Dermis blood vessel endothelial cell (primary cell): ENCODE results near the gene B3GLCT. TPM values are rescaled to one million over a fixed set of nuclear protein-coding genes. Genes with fewer than 3 reads are reported as not detected.
A peak's percentile ranks its signal among the peaks of the same experiment; 100 is the strongest.
"Not testable (repeated sequence)": the region's sequence is repeated elsewhere in the genome, so short reads cannot be mapped to it uniquely, and the experiment has no call there.

Experiments used
- DNase-seq: peaks from one replicate; pipeline ENCODE4 v3.0.0; 2010
- total RNA-seq: library from RNA; depleted of rRNA; stranded (reverse); fragments of >200 nt; gene quantifications from 2 replicates; pipeline ENCODE4 v1.2.3, GENCODE V29; 2014

Gene B3GLCT
- total RNA-seq: 20.4 and 23.3 TPM in 2 replicates

DNA sequence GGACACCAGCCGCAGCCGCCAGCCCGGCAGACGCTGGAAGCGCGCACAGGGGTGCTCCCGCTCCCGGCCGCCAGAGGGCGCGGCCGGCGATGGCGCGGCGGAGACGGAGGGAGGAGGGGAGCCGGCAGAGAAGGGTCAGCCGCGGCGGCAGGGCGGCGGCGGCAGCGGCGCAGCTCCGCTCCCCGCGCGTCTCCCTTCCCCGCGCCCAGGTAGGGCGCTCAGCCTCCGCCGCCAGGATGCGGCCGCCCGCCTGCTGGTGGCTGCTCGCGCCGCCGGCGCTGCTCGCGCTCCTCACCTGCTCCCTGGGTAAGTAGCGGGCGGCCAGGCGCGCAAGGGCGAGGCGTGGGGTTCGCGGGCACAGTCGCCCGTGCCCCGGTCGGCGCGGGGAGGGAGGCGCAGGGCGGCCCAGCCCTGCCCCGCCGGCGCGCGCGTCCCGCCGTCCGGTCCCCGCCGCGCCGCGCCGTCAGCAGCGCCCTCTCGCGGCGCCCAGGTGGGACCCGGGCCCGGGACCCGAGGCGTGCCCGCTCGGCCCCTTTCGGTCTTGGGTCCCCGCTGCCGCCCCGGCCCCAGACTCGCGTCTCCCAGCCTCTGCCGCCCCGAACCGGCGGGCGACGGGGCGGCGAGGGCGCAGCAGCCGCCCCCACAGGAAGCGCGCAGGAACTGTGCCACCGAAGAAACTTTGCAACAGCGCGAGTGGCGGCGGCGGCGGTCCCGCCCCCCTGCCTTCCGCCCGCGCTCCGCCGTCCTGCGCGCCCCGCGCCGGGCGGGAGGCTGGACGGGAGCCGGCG lies at the start of gene B3GLCT:
B3GLCT (plus strand) TSS at position 127 of the 788 bp plus-strand sequence; CDS start at position 237, 110 bp downstream.
- DNase-seq: peak; percentile 86

DNA sequence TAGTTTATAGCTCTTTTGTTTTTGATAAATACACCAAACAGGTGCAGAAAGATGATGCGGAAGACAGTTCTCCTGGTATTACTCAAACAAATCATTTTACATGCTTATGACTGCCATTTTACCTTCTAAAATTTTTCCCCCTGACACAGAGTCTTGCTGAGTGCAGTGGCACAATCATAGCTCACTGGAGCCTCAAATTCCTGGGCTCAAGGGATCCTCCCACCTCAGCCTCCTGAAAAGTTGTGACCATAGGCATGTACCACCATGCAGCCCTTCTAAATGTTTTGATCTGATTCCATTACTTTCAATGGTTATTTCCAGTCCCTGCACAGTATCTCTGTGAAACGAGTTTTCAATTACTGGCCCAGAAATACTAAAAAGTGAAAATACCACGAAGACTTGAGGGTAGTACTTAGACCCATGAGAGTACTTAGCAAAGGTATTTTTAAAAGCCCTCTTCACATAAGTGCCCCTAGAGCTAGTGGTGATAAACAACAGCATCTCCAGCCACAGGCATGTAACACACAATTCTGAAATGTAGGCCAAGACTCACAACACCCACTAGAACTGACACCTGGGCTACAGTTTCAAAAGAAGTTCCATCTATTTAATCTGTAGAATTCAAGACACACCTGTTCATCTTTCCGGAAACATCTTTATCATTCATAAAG lies 49.3 kb upstream of the B3GLCT start:
- no peak for DNase-seq

DNA sequence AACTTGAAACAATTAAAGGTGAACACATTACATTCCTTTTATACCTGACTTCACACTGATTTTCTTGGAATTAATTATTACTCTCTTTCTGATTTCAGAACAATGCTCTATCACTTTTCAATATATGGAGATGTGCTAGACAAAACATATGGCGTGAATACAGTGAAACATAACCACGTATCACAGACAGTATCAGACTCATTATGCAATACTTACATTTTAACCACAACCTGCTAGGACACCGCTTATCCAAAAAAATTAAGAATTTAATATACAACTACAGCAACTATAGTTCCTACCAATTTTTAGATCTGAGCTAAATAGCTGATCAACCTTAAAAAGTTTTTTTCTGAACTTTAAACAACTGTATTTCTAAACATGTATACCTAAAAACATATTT lies 47.9 kb upstream of the B3GLCT start:
- DNase-seq: no peak

DNA sequence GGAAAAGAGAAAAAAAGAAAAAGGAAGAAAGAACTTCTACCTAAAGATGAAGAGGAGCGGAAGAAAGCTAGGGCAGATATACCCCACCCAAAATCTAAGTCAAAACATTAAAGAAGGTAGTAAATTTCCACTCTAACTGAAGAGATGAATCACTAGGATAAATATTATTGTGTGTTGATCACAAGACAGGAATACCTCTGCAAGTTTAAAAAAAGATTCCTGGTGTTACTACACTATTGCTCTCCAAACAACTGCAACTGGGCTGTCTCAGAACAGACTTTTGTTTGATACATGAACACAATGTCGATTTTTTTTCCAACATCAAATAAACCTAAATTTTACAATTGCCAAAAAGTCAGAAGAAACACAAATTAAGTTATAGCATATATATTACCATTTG lies 44.8 kb upstream of the B3GLCT start:
- peak; percentile 18 for DNase-seq

DNA sequence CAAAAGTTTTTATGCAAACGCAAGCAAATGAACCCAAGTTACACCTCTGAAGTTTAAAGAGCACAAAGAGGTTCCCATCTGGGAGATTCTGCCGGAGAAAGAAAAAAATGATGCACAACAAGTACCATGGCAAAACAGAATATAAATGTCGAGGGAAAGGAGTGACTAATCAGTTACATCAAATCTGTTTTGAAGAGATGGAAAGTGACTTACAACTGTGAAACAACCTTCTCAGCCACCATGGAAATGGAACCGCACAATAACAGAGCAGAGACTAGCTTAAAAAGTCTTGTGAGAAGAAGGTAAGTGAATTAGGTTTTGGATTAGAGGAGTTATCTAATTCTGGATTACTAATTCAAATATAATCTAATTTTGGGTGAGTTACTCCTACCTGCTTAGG lies 40.5 kb upstream of the B3GLCT start:
- no peak for DNase-seq

DNA sequence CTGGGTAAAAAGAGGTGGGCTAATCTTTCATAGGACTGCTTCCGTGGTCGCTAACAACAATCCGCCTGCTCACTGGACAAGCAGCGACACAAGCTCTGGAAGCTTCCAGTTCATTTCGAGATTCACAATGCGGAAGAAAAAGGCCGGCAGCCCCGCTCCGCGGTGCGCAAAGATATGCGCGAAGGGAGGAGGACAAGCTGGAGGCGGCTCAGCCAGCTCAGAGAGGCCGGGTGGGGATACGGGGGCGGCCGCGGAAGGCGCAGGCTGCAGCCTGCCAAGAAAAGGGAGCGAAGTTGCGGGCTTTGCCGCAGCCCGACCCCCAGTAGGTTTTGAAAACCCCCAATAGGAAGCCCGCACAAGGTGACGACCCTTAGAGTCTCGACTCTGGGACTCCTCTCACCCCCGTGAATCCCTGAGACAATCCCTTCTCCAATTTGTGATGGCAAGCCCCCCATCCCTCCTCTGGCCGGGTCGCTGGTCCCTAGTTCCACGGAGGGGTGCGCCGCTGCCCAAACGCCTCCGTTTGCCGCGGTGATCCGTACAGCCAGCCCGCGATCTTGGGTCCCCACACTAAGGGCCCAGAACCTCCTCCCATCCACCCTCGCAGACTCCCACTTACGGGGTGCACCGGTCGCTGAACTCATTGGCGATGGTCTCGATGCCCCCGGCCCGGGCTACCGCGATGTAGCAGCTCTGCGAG lies 38.8 kb upstream of the B3GLCT start:
- DNase-seq: peak; percentile 80

DNA sequence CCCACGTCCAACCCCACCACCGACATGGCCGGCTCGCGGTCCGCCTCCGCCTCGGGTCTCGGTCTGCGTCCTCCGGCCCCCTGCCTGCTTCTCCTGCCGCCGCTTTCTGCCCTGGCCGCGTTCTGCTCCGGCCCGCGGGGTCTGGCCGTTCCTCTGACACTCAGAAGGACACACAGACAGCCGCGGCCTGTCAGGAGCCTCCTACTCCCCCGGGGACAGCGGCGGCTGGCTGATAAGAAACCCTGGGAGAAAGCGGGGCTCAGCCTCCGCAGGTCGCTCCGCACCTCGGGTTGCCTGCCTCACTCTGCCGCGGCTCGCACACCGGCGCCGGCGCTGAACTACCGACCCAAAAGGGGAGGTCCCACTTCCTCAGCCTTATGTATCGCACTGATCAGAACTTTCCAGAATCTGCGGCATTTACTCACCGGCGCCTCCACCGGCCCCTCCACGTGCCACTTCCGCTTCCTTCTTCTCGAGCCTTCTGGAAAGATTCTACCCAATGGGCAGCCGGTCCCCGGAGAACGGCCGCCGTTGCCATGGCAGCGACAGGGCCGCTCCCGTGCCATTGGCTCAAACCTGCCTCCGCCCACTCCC lies 38.1 kb upstream of the B3GLCT start, which contains the start of gene HSPH1:
HSPH1 (minus strand) TSS at position 348 of the 594 bp plus-strand sequence; CDS start at position 26, 322 bp downstream.
- DNase-seq: peak; percentile 99

DNA sequence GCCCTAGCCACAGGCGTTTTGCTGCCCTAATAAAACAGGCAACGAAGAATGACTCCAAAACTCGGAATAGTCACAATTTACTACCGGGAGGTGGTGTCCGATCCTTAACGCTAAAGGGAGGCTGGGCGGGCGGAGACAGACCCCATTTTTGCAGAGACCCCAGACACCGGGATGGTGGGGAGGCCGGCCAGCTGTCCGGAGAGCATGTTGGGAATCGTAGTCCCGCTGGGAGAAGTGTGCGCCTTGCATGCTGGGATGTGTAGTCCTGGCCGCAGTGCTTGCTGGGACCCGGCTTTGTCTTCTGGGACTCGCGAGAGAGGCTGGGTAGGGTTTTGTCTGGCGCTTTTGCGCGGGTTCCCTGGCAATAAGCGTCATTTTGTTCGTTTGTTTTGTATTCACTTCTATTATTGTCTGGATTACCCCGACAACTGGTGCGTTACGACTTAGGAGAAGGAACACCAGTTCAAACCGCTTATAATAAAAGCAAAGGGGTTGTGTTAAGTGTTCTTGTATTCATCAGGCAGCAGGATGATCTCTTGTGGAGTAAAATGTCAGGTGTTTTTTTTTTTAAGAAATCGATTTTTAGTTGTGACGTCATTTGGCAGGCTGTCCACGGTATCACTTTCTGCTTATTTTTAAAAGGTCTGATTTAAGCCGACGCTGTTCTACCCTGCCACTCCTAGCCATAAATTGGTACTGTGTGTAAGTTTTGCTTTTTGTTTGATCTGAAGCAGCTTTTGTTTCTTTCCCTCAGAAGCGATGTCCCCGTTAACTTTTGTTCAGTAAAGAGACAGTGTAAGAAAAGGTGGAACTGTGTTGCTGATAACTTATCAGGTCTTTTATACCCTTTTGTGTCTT lies 37.4 kb upstream of the B3GLCT start:
- DNase-seq: peak; percentile 99

DNA sequence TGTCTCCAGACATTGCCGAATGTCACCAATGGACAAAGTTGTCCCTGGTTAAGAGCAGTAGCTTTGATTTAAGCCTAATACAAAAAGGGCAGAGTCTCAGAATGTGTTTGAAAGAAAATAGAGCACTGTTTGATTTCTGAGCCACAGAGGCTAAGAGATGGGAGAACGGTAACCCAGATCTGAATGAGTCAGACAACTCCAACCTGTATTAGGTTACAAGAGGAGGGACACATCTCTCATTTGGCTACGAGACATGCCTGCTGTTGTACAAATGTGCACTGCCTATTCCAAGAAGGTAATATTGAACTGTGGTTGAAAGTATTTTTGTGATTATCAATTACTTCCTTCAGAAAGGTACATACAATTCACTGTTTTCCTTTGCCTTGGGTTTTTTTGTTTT lies 33.2 kb upstream of the B3GLCT start:
- no peak for DNase-seq

DNA sequence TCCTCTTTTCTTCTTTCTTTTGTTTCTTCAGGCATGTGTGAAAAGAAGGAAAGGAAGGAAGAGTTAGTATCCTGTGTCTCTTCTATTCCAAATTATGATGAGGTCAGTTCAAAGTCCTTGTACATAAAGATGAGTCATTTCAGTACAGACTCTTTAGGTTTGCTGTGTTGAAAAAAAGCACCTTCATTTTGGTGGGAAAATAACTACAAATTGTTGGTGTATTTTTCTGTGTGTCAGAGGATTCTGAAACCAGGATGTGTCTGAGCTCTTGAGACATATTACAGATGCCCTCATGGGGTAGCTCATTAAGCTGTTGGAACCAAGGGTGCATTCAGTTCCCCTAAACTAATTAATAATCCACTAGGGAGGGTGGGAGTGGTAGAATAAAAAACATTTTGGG lies 32.3 kb upstream of the B3GLCT start:
- DNase-seq: no peak

DNA sequence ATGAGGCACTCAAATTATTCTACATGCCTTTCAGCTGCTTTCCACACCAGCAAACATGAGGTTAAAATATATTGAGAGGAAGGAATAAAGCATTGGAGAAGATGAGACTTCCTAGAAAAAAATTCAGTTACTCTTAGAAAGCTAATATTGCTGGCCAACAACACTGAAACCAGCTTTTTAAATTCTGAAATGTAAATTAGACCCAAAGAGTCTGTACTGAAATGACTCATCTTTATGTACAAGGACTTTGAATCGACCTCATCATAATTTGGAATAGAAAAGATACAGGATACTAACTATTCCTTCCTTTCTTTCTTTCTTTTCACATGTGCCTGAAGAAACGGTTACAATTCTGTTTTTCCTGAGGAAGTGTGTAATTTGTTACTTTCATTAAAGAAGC lies 31.6 kb upstream of the B3GLCT start:
- DNase-seq: no peak

DNA sequence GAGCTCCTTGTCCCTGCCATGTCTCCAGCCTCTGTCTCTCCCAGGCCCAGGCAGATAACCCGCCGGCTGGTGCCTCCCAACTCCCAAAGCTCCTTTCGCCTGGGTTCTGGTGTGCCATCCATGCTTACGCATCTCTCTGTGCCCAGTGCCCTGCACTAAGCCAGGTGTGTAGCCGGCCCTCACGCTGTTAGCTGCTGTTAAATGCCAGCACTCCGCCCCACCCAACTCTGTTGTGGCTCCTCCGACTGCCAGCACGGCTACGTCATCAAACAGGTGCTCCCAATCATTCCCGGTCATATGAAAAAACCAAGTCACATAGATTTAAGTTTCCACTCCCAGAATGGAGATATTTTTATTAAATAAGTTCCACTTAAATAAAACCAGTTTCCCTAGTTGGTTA lies 31.0 kb upstream of the B3GLCT start:
- no peak for DNase-seq

DNA sequence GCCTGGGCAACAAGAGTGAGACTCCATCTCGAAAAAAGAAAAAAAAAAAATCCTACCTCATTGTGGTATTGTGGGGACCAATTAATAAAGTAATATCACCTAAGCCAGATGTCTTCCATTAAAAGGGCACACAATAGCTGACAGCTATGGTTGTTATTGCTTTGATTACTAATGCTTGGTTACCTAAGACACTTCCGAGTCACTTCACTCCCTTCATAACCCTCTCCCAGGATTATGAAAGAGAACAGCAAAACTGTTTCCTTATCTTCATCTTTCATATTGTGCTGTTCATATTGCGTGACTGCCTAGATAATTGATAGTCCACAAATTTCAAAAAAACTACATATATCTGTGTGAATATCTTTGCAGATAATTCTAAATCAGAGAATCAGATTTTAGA lies 27.8 kb upstream of the B3GLCT start:
- DNase-seq: peak; percentile 42

DNA sequence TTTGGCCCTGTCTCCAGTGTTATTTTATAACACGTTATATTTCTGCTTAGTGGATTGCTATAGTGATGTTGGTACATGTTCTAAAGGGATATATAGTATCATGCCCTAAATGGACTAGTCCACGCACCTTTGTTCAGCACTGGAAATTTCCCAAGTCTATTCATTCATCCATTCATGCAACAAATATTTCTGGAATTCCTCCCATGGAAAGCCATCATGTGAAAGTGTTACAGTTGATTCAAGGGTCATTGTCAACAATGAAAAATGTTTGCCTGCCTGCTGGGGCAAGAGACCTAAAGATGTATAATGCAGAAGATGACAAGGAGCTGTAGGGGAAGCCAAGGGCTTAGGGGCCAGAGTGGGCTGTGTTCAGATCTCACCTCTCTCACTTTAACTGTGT lies 27.2 kb upstream of the B3GLCT start:
- DNase-seq: peak; percentile 69

DNA sequence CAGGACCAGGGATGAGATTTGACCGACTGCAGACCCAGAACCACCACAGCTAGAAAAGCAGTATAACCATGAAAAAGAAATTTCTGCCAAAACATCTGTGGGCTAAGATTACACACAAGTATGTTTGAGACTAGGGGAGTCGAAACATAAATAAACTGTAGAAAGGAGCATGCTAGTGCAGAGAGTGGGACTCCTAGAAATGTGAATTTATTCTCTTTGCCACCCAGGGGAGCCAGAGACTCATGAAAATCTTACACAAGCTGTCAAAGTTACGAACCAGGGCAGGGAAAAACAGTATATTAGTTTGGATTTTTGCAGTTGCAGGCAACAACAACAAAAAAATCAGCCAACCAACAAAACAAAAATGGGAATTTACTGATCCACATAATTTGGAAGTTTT lies 25.8 kb upstream of the B3GLCT start:
- DNase-seq: no peak

DNA sequence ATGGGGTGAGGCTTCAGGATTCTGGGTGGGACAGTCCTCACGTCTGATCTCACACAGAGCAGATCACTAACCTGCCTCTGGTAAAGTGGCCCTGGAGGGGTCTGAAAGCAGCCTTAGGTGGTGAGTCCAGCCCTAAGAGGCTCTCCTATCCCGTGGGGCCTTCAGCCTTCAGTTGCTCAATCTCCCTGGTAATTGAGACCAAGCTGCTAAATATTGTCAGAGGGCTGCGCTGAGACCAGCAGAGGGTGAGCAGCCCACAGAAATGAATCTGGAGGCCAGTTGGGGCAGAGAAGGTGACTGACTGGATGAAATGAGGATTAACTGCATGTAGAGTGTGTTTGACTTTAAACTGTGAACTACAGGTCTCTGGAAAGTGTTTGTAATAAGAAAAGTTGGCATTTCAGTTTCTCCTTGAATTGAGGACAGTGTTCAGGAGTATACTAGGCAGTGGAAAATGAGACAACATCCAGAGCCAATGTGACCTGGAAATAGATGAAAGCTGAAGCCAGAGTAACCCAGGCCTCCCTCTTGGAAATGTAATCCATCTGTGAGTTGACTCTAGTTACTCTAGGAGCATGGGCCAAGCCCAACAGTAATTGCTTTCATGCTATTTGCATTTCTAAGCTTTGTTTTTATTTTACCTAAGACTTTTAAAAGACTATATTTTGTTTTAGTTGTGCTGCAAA lies 23.8 kb upstream of the B3GLCT start:
- DNase-seq: no peak

DNA sequence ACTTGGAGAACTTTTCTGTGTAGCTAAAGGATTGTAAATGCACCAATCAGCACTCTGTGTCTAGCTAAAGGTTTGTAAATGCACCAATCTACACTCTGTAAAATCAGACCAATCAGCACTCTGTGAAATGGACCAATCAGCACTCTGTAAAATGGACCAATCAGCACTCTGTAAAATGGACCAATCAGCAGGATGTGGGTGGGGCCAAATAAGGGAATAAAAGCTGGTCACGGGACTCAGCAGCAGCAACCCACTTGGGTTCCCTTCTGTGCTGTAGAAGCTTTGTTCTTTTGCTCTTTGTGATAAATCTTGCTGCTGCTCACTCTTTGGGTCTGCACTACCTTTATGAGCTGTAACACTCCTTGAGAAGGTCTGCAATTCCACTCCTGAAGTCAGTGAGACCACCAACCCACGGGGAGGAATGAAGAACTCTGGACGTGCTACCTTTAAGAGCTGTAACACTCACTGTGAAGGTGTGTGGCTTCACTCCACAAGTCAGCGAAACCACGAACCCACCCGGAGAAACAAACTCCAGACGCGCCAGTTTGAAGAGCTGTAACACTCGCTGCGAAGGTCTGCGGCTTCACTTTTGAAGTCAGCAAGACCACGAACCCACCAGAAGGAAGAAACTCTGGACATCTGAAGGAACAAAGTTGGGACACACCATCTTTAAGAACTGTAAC lies 21.8 kb upstream of the B3GLCT start:
- not testable (repeated sequence) for DNase-seq

DNA sequence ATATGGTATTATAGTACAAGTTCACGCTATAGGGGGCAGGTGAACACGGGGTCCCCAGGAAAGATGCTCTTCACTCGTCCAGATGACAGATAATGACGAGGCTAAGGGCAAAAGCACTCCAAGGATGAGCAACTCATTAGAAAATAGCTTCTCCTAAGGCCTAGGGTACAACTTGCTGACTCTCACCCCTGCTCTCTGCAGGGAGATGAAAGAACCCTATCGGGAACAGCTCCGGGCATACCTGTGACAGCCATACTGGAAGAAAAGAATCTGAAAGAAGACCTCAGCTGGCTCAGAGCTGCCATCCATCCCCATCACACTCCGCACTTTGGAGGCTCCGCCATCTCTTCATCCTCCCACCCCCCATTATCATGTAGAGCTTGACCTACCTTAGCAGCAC lies 20.5 kb upstream of the B3GLCT start:
- no peak for DNase-seq

DNA sequence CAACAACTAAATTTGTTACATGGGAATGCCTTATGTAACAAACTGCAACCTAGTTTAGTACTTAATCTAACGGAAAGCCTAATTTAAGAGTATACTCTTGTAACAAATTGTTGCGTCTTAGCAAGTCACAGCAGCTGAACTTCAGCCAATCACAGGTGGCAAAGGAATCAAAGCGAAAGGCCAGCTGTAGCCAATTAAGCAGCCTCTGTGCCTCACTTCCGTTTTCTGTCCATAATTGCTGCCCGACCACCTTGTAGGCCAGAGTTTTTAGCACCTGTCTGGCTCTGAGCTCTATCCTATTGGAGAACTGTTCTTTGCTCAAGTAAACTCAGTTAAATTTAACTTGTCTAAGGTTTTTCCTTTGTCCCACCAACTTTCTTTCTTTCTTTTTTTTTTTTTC lies 20.0 kb upstream of the B3GLCT start:
- no peak for DNase-seq

DNA sequence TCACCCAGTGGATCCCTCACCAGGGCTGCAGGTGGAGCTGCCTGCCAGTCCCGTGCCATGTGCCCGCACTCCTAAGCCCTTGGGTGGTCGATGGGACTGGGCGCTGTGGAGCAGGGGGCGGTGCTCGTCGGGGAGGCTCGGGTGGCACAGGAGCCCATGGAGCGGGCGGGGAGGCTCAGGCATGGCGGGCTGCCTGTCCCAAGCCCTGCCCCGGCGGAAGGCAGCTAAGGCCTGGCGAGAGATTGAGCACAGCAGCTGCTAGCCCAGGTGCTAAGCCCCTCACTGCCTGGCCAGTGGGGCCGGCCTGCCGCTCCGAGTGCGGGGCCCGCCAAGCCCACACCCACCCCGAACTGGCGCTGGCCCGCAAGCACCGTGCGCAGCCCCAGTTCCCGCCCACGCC lies 16.8 kb upstream of the B3GLCT start:
- no peak for DNase-seq

DNA sequence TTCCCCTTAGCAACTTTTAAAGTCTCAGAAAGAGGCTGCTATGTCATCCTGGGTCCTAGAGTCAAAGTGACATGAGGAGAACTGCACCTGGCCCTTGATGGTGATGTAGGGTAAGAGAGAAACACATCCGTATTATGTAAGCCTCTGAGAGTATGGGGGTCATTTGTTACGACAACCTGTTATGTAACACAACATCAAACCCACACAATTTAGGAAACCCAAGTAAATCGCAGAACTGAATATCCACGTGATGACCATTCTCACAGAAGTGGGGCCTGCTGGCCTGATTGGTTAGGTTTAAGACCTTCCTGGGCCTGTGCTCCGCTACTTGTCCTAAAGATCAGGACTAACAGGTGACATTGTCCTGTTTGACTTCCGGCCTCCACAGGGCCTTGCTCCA lies 15.3 kb upstream of the B3GLCT start:
- DNase-seq: no peak
